HG03354 (cell line): Measurements from ENCODE around the gene FAM13B.
"Not testable (repeated sequence)": the region's sequence is repeated elsewhere in the genome, so short reads cannot be mapped to it uniquely, and the experiment has no call there.

Experiments
- ATAC-seq: cut with Tn5 transposase; IDR thresholded peaks from one replicate; pipeline ENCODE4 v1.9.1; 2021; ENCODE audit warnings: mild to moderate bottlenecking; ENCODE audit not compliant: unreplicated experiment, poor library complexity, severe bottlenecking

Gene FAM13B

GRCh38 chr5:137995077-137995748, 37.7 kb downstream of the FAM13B start:
- no peak for ATAC-seq

- no peak for ATAC-seq
These were observed 38.3 kb downstream of the FAM13B start for GRCh38 chr5:137994556-137994955.

- no peak for ATAC-seq
These were observed 43.5 kb downstream of the FAM13B start for GRCh38 chr5:137989419-137989818.

- no peak for ATAC-seq
These were observed 57.7 kb downstream of the FAM13B start for GRCh38 chr5:137975208-137975607.

- ATAC-seq: not testable (repeated sequence)
These were observed 62.5 kb downstream of the FAM13B start for GRCh38 chr5:137970384-137970783.

- no peak for ATAC-seq
These were observed 72.1 kb downstream of the FAM13B start for GRCh38 chr5:137960819-137961218.

GRCh38 chr5:137960141-137960540, 72.7 kb downstream of the FAM13B start:
- no peak for ATAC-seq

GRCh38 chr5:137959488-137959887, 73.4 kb downstream of the FAM13B start:
- no peak for ATAC-seq

GRCh38 chr5:137957948-137958347, 74.9 kb downstream of the FAM13B start:
- no peak for ATAC-seq

GRCh38 chr5:137954131-137954879, 78.6 kb downstream of the FAM13B start:
- no peak for ATAC-seq

GRCh38 chr5:137945825-137946224, 87.1 kb downstream of the FAM13B start:
- ATAC-seq: no peak

GRCh38 chr5:137944280-137944679, 88.6 kb downstream of the FAM13B start:
- not testable (repeated sequence) for ATAC-seq

GRCh38 chr5:137939331-137939730, 93.5 kb downstream of the FAM13B start:
- no peak for ATAC-seq

- ATAC-seq: no peak
These were observed 94.1 kb downstream of the FAM13B start for GRCh38 chr5:137938751-137939143.

GRCh38 chr5:137937994-137938750, 94.7 kb downstream of the FAM13B start:
- ATAC-seq: no peak

- ATAC-seq: no peak
These were observed 97.2 kb downstream of the FAM13B start for GRCh38 chr5:137935694-137936093.

- ATAC-seq: no peak
These were observed 97.7 kb downstream of the FAM13B start for GRCh38 chr5:137935190-137935589.

GRCh38 chr5:137933491-137933911, 99.4 kb downstream of the FAM13B start:
- no peak for ATAC-seq

GRCh38 chr5:137932800-137933199, 100.1 kb downstream of the FAM13B start:
- ATAC-seq: no peak

GRCh38 chr5:137923856-137924255, 109.0 kb downstream of the FAM13B start:
- no peak for ATAC-seq

- ATAC-seq: no peak
These were observed 110.9 kb downstream of the FAM13B start for GRCh38 chr5:137921931-137922330.
